ENCODE data around the gene CRHR1. TPM values are rescaled to one million over a fixed set of nuclear protein-coding genes. Genes with fewer than 3 reads are reported as not detected.

Gene CRHR1
- total and polyA plus RNA-seq, 10 of the 15 experiments (the other 5 are each of a cell fraction or from before 2014, with no cell fraction given), result 0.08 TPM; not detected in 9

DNA sequence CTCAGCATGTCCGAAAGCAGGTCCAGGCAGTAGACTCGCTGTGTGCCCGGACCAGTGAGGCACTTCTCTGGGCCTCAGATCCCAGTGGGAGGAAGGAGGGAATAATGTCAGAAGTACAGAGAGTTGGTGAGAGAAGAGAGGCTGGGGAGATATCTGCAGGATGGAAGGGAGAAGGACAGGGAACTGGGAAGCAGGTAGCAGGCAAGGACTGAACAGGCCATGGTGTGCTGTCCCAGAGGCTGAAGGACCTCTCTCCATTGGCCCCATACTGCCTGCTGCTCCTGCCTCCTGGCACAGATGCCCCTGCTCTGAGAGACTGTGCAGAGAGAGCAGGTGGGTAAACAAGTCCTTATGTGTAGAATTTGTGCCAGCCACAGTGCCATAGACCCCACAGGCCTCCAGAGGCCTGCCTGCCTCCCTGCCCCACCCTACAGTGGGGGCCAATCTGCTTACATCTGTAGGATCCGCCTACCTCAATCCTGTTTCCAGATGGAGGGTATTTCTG lies 34.2 kb upstream of the CRHR1 start:
- 69% methylated on average over 4 of the region's 4 CpGs for WGBS (ENCODE audit: insufficient coverage, insufficient replicate concordance, low lambda C conversion rate, missing lambda C conversion rate)
- ATAC-seq (no peak), FAIRE-seq (no peak), DNase-seq (ENCODE audit: low read depth, low spot score) (no peak)
- Histone ChIP-seq H3K4me2 (ENCODE audit: control insufficient read depth, insufficient read depth) (no peak overlapping the region), H3K36me3 (ENCODE audit: control insufficient read depth in 2 of 2, insufficient read depth in 2 of 2, low read length in 1 of 2) (no peaks in the 10 kb centered on the region), H3K4me1 (ENCODE audit: control insufficient read depth, insufficient read depth, low read length) (no peaks in the 10 kb centered on the region), H3K27ac (ENCODE audit: control insufficient read depth, insufficient read depth) (no peak overlapping the region), H2AFZ (ENCODE audit: control insufficient read depth, low read depth, low read length) (no peak overlapping the region), H3K9ac (ENCODE audit: control insufficient read depth, insufficient read depth, low read length) (no peak overlapping the region), H4K20me1 (ENCODE audit: control insufficient read depth, insufficient read depth) (no peaks in the 10 kb centered on the region), H3K79me2 (ENCODE audit: control insufficient read depth, insufficient read depth, low read length) (no peaks in the 10 kb centered on the region), H3K9me3 (replicated peaks; ENCODE audit: control insufficient read depth, insufficient read depth, low read length) (no peaks in the 10 kb centered on the region), H3K27me3 (replicated peaks in 1 of 2; ENCODE audit: control insufficient read depth in 2 of 2, insufficient read depth in 2 of 2, low read length in 1 of 2) (peaks cover 0 to 4% of the 10 kb centered on the region in 2 experiments; a peak in 2 of 4 replicates), H3K4me3 (no peak overlapping the region)
- ChIA-PET SMC1A (ENCODE audit: uncharacterized antibody, unreplicated experiment) (no interaction called here), RAD21 (ENCODE audit: unreplicated experiment) (no interaction called here), POLR2A (no interaction called here), CTCF (no interaction called here)
- no TSS peak for BruUV-seq (replicated peaks)
- in situ Hi-C loops (cut with MboI) (no loop called here), intact Hi-C loops (cut with micrococcal nuclease; ENCODE audit: unreplicated experiment) (loop anchor here (1.0 kb wide), 1 partner anchor 10 kb away; no protein-coding TSS in a partner anchor)
- TF ChIP-seq MXI1 (IDR thresholded peaks at IDR 0.05; ENCODE audit: low read depth, low read length) (no peak), BHLHE40 (IDR thresholded peaks at IDR 0.05; ENCODE audit: borderline replicate concordance in 1 of 2, low read depth in 2 of 2, low read length in 1 of 2) (no peak), STAT1 (conservative IDR thresholded peaks at IDR 0.05) (no peak), BACH1 (IDR thresholded peaks at IDR 0.05; ENCODE audit: borderline replicate concordance) (no peak), RAD21 (IDR thresholded peaks at IDR 0.05; ENCODE audit: insufficient read depth, low read depth, low read length) (no peak), SIX5 (IDR thresholded peaks at IDR 0.05; ENCODE audit: low read depth, low read length, severe bottlenecking) (no peak), TBL1XR1 (IDR thresholded peaks at IDR 0.05; ENCODE audit: low read depth, low read length) (no peak), TCF3 (IDR thresholded peaks at IDR 0.05; ENCODE audit: borderline replicate concordance, insufficient read depth, low read depth, low read length) (no peak), BCL11A (IDR thresholded peaks at IDR 0.05; ENCODE audit: low read depth, low read length) (no peak), SIN3A (IDR thresholded peaks at IDR 0.05; ENCODE audit: low read depth, low read length) (no peak), WRNIP1 (IDR thresholded peaks at IDR 0.05; ENCODE audit: borderline replicate concordance, low read depth, low read length) (no peak), SUZ12 (IDR thresholded peaks at IDR 0.05; ENCODE audit: unreplicated experiment) (no peak), YBX1 (IDR thresholded peaks at IDR 0.05) (no peak), JUNB (IDR thresholded peaks at IDR 0.05) (no peak), RELB (IDR thresholded peaks at IDR 0.05; ENCODE audit: low read depth) (no peak), STAT3 (IDR thresholded peaks at IDR 0.05; ENCODE audit: low read depth, low read length) (no peak), MEF2A (IDR thresholded peaks at IDR 0.05; ENCODE audit: insufficient read depth, low read depth, low read length) (no peak), RFX5 (IDR thresholded peaks at IDR 0.05; ENCODE audit: low read depth, low read length) (no peak)
- TF ChIP-seq, protein P1, sequence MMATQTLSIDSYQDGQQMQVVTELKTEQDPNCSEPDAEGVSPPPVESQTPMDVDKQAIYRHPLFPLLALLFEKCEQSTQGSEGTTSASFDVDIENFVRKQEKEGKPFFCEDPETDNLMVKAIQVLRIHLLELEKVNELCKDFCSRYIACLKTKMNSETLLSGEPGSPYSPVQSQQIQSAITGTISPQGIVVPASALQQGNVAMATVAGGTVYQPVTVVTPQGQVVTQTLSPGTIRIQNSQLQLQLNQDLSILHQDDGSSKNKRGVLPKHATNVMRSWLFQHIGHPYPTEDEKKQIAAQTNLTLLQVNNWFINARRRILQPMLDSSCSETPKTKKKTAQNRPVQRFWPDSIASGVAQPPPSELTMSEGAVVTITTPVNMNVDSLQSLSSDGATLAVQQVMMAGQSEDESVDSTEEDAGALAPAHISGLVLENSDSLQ (IDR thresholded peaks at IDR 0.05), result no peak
- TF ChIP-seq, protein P2, sequence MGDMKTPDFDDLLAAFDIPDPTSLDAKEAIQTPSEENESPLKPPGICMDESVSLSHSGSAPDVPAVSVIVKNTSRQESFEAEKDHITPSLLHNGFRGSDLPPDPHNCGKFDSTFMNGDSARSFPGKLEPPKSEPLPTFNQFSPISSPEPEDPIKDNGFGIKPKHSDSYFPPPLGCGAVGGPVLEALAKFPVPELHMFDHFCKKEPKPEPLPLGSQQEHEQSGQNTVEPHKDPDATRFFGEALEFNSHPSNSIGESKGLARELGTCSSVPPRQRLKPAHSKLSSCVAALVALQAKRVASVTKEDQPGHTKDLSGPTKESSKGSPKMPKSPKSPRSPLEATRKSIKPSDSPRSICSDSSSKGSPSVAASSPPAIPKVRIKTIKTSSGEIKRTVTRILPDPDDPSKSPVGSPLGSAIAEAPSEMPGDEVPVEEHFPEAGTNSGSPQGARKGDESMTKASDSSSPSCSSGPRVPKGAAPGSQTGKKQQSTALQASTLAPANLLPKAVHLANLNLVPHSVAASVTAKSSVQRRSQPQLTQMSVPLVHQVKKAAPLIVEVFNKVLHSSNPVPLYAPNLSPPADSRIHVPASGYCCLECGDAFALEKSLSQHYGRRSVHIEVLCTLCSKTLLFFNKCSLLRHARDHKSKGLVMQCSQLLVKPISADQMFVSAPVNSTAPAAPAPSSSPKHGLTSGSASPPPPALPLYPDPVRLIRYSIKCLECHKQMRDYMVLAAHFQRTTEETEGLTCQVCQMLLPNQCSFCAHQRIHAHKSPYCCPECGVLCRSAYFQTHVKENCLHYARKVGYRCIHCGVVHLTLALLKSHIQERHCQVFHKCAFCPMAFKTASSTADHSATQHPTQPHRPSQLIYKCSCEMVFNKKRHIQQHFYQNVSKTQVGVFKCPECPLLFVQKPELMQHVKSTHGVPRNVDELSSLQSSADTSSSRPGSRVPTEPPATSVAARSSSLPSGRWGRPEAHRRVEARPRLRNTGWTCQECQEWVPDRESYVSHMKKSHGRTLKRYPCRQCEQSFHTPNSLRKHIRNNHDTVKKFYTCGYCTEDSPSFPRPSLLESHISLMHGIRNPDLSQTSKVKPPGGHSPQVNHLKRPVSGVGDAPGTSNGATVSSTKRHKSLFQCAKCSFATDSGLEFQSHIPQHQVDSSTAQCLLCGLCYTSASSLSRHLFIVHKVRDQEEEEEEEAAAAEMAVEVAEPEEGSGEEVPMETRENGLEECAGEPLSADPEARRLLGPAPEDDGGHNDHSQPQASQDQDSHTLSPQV (IDR thresholded peaks at IDR 0.05), result no peak

Measured in GM12878 (cell line).